Ishikawa (cell line): ENCODE data around the gene RASSF6.
A peak's percentile ranks its signal among the peaks of the same experiment; 100 is the strongest.

Source experiments
- CEBPB ChIP-seq: IDR thresholded peaks from 2 replicates; pipeline ENCODE4 v1.6.1; 2012
- CREB1 ChIP-seq: IDR thresholded peaks from 2 replicates; pipeline ENCODE4 v1.6.1; 2012; ENCODE audit warnings: low read depth
- EGR1 ChIP-seq: IDR thresholded peaks from 2 replicates; pipeline ENCODE4 v1.6.1; 2012
- EP300 ChIP-seq: IDR thresholded peaks from 2 replicates; pipeline ENCODE4 v1.6.1; 2012; ENCODE audit warnings: borderline replicate concordance
- FOXM1 ChIP-seq: IDR thresholded peaks from 2 replicates; pipeline ENCODE4 v1.6.1; 2012; ENCODE audit warnings: low read depth, borderline replicate concordance
- MAX ChIP-seq: IDR thresholded peaks from 2 replicates; pipeline ENCODE4 v1.6.1; 2012
- NFIC ChIP-seq: IDR thresholded peaks from 2 replicates; pipeline ENCODE4 v1.6.1; 2012
- RAD21 ChIP-seq: IDR thresholded peaks from 2 replicates; pipeline ENCODE4 v1.6.1; 2012; ENCODE audit warnings: low read depth
- REST ChIP-seq: IDR thresholded peaks from 2 replicates; pipeline ENCODE4 v1.6.1; 2012; ENCODE audit warnings: low read depth, mild to moderate bottlenecking
- TAF1 ChIP-seq: IDR thresholded peaks from 2 replicates; pipeline ENCODE4 v1.6.1; 2012; ENCODE audit warnings: low read depth, mild to moderate bottlenecking
- TCF12 ChIP-seq: IDR thresholded peaks from 2 replicates; pipeline ENCODE4 v1.6.1; 2012; ENCODE audit warnings: low read depth
- TEAD4 ChIP-seq: IDR thresholded peaks from 2 replicates; pipeline ENCODE4 v1.6.1; 2012
- USF1 ChIP-seq: IDR thresholded peaks from 2 replicates; pipeline ENCODE4 v1.6.1; 2012
- YY1 ChIP-seq: IDR thresholded peaks from 2 replicates; pipeline ENCODE4 v1.6.1; 2012; ENCODE audit warnings: low read depth
- ZBTB7A ChIP-seq: IDR thresholded peaks from 2 replicates; pipeline ENCODE4 v1.6.1; 2012; ENCODE audit warnings: low read depth

RASSF6 gene

GRCh38 chr4:73603271-73603710, 16.9 kb downstream of the RASSF6 start:
- no peak for TF ChIP-seq FOXM1

- TF ChIP-seq EGR1: no peak
- TF ChIP-seq TCF12: no peak
Observed at GRCh38 chr4:73600954-73601353, 19.3 kb downstream of the RASSF6 start.

GRCh38 chr4:73599182-73599581, 21.1 kb downstream of the RASSF6 start:
- TF ChIP-seq CEBPB: 0 out of 2 replicates have a peak, but pooled peaks have one; percentile 3
- TF ChIP-seq TCF12: peak; percentile 49; the same call in 1 of the 2 replicates
- no peak for TF ChIP-seq ZBTB7A

- TF ChIP-seq TCF12 (no peak), USF1 (no peak), TAF1 (no peak), EGR1 (no peak), ZBTB7A (no peak), RAD21 (no peak), EP300 (no peak)
Observed at GRCh38 chr4:73597594-73597993, 22.6 kb downstream of the RASSF6 start.

- TF ChIP-seq TEAD4 (no peak), EGR1 (no peak), CREB1 (no peak), CEBPB (no peak), MAX (no peak), FOXM1 (no peak), RAD21 (no peak), NFIC (no peak), TCF12 (no peak), REST (no peak)
Observed at GRCh38 chr4:73596001-73596400, 24.2 kb downstream of the RASSF6 start.

- no peak for TF ChIP-seq CREB1
- TF ChIP-seq TAF1: no peak
- TF ChIP-seq RAD21: peak; percentile 56
- no peak for TF ChIP-seq CEBPB
Observed at GRCh38 chr4:73593631-73594241, 26.5 kb downstream of the RASSF6 start.

- no peak for TF ChIP-seq TEAD4
- no peak for TF ChIP-seq FOXM1
- no peak for TF ChIP-seq CEBPB
- TF ChIP-seq TAF1: no peak
- no peak for TF ChIP-seq ZBTB7A
- TF ChIP-seq TCF12: no peak
- no peak for TF ChIP-seq EGR1
- TF ChIP-seq RAD21: no peak
- no peak for TF ChIP-seq MAX
- TF ChIP-seq NFIC: no peak
- no peak for TF ChIP-seq REST
- TF ChIP-seq EP300: no peak
- TF ChIP-seq YY1: no peak
Observed at GRCh38 chr4:73589887-73590801, 30.1 kb downstream of the RASSF6 start.
